Hepatocyte (in vitro differentiated cells): ENCODE results near the gene STARD10. TPM values are rescaled to one million over a fixed set of nuclear protein-coding genes. Genes with fewer than 3 reads are reported as not detected.
A peak's percentile ranks its signal among the peaks of the same experiment; 100 is the strongest.

Experiments used
- DNase-seq: peaks from one replicate; pipeline ENCODE4 v3.0.0-alpha.2; 2016; ENCODE audit warnings: low spot score
- H2AFZ ChIP-seq: fragments of 200-600 bp; sonication (generic); 2 replicates; pipeline ENCODE4 v1.6.0; 2016; ENCODE audit warnings: antibody characterized with exemption, mild to moderate bottlenecking
- H3K27ac ChIP-seq: fragments of 200-600 bp; sonication (generic); 2 replicates; pipeline ENCODE4 v1.5.1; 2016; ENCODE audit warnings: mild to moderate bottlenecking
- H3K27me3 ChIP-seq: fragments of 200-600 bp; sonication (generic); 2 replicates; pipeline ENCODE4 v1.6.1; 2016
- H3K36me3 ChIP-seq: fragments of 200-600 bp; sonication (generic); replicated peaks from 2 replicates; pipeline ENCODE4 v1.5.1; 2016; ENCODE audit warnings: low read depth; ENCODE audit not compliant: insufficient read depth
- H3K4me1 ChIP-seq: fragments of 200-600 bp; sonication (generic); 2 replicates; pipeline ENCODE4 v1.5.1; 2016; ENCODE audit warnings: mild to moderate bottlenecking, moderate library complexity; ENCODE audit not compliant: insufficient read depth
- H3K4me2 ChIP-seq: fragments of 200-600 bp; sonication (generic); 2 replicates; pipeline ENCODE4 v1.6.0; 2016
- H3K4me3 ChIP-seq: fragments of 200-600 bp; sonication (generic); 2 replicates; pipeline ENCODE4 v1.5.1; 2016; ENCODE audit warnings: mild to moderate bottlenecking
- H3K79me2 ChIP-seq: fragments of 200-600 bp; sonication (generic); 2 replicates; pipeline ENCODE4 v1.6.0; 2017; ENCODE audit warnings: mild to moderate bottlenecking
- H3K9me2 ChIP-seq: fragments of 200-600 bp; sonication (generic); replicated peaks from 2 replicates; pipeline ENCODE4 v1.6.0; 2017; ENCODE audit warnings: mild to moderate bottlenecking; ENCODE audit not compliant: insufficient read depth
- H3K9me3 ChIP-seq: fragments of 200-600 bp; sonication (generic); 2 replicates; pipeline ENCODE4 v1.5.1; 2016; ENCODE audit warnings: low read depth, mild to moderate bottlenecking
- H4K20me1 ChIP-seq: fragments of 200-600 bp; sonication (generic); 2 replicates; pipeline ENCODE4 v1.6.0; 2016; ENCODE audit warnings: mild to moderate bottlenecking; ENCODE audit not compliant: insufficient read depth, poor library complexity, severe bottlenecking
- EZH2 ChIP-seq: fragments of 200-600 bp; sonication (generic); IDR thresholded peaks from 2 replicates; pipeline ENCODE4 v1.6.1; 2016; ENCODE audit warnings: antibody characterized with exemption, mild to moderate bottlenecking, borderline replicate concordance
- EZH2phosphoT487 ChIP-seq: fragments of 200-600 bp; sonication (generic); IDR thresholded peaks from one replicate; pipeline ENCODE4 v1.6.1; 2018; ENCODE audit warnings: antibody characterized with exemption, mild to moderate bottlenecking, low read depth, moderate library complexity; ENCODE audit not compliant: unreplicated experiment, severe bottlenecking
- WGBS: methylation state at CpG from one replicate; pipeline ENCODE4 v1.1.6; 2016; ENCODE audit warnings: low lambda C conversion rate; ENCODE audit errors: missing lambda C conversion rate; 5-methylcytosine and 5-hydroxymethylcytosine counted together
- polyA plus RNA-seq: library from polyadenylated mRNA; unstranded; fragments of >200 nt; fragmentation: Nextera tagmentation; extraction: Ambion mirVana; gene quantifications from 2 replicates; pipeline ENCODE4 v1.2.1, GENCODE V29; 2016
- total RNA-seq: library from RNA; depleted of rRNA; stranded (reverse); fragments of >200 nt; gene quantifications from 2 replicates; pipeline ENCODE4 v1.2.3, GENCODE V29; 2014
- TF ChIP-seq, protein P1 (sequence below): fragments of 200-600 bp; sonication (generic); IDR thresholded peaks from 2 replicates; pipeline ENCODE4 v1.5.1; 2016; ENCODE audit warnings: antibody characterized with exemption, mild to moderate bottlenecking; ENCODE audit not compliant: poor library complexity

STARD10 gene
- total and polyA plus RNA-seq, 2 experiments from 2014 or later = 290 to 686 TPM

DNA sequence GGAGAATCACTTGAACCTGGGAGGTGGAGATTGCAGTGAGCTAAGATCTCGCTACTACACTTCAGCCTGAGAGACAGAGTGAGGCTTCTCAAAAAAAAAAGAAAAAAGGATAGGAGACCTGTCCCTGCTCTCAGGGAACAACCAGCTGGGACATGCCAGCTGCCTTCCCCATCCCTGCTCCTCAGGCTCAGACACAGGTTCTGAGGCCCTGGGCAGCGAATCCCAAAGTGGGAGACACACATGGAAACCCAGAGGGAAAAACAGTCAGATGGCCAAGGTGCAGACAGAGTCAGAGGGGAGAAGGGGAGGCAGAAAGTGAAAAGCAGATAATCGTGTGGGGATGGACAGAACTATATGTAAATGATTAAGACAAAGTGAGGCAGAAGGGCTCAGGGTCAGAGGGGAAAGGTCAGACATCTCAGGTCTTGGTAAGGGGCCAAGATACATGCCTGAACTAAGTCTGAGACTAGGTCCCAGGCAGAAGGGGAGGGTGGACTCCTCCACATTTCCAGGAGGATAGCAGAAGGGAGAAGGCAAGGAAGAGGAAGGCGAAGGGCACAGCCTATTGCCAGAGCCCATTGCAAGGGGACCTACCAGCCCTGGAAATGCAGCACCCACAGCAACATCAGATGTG is 14.2 kb downstream of the STARD10 start:
- TF ChIP-seq, protein P1, sequence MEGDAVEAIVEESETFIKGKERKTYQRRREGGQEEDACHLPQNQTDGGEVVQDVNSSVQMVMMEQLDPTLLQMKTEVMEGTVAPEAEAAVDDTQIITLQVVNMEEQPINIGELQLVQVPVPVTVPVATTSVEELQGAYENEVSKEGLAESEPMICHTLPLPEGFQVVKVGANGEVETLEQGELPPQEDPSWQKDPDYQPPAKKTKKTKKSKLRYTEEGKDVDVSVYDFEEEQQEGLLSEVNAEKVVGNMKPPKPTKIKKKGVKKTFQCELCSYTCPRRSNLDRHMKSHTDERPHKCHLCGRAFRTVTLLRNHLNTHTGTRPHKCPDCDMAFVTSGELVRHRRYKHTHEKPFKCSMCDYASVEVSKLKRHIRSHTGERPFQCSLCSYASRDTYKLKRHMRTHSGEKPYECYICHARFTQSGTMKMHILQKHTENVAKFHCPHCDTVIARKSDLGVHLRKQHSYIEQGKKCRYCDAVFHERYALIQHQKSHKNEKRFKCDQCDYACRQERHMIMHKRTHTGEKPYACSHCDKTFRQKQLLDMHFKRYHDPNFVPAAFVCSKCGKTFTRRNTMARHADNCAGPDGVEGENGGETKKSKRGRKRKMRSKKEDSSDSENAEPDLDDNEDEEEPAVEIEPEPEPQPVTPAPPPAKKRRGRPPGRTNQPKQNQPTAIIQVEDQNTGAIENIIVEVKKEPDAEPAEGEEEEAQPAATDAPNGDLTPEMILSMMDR = no peak
- TF ChIP-seq EZH2 (no peak), EZH2phosphoT487 (no peak)
- H3K4me3 ChIP-seq = peak overlapping the region; percentile 96
- H4K20me1 ChIP-seq = peaks cover 27% of the 10 kb centered on the region
- 72% methylated on average over 4 of the region's 4 CpGs for WGBS
- H3K9me3 ChIP-seq = no peaks in the 10 kb centered on the region
- H3K79me2 ChIP-seq = peaks cover 65% of the 10 kb centered on the region
- H3K9me2 ChIP-seq = no peaks in the 10 kb centered on the region
- no peak overlapping the region for H2AFZ ChIP-seq
- no peaks in the 10 kb centered on the region for H3K27me3 ChIP-seq
- H3K4me1 ChIP-seq = peaks cover 64% of the 10 kb centered on the region
- no peaks in the 10 kb centered on the region for H3K36me3 ChIP-seq
- peak overlapping the region; percentile 92 for H3K4me2 ChIP-seq
- DNase-seq = no peak
- H3K27ac ChIP-seq = peak overlapping the region; percentile 98

DNA sequence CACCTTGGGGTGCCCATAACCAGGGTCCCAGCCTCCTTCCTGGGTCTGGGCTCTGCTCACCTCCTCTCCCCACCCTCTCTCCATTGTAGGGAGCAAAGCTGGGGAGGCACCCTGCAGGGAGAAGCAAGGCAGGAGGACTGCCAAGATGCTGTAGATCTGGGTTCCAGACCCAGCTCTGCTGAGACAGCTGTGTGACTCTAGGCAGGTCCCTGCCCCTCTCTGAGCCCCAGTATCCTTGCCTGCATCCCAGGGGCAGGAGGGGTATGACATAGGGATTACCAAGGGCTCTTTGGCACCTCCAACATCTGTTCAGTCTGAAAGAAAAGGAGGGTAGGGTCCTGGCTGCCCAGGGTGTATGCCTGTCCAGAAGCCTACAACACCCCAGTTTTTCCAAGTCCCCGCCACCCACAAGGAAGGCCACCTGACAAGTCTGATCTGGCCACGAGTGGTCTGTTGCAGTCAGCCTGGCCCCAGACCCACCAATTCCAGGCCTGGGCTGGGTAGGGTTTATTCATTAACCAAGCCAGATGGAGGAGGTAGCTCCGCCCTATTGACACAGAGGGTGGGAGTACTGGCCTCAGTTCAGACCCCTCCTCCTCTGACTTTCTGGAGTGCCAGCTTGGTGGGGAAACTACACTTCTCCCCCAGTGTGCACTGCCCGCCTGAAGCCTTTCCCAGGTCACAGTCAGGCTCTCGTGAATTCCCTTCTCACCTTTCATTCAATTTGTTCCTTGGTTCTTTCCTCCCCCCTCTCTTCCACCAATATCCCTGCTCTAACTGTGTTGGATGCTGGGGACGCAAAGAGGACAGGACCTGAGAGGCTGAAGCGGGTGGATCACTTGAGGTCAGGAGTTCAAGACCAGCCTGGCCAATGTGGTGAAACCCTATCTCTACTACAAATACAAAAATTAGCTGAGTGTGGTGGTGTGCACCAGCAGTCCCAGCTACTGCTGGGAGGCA is 15.0 kb downstream of the STARD10 start:
- Histone ChIP-seq H3K27ac (peak overlapping the region; percentile 98), H3K4me2 (peak overlapping the region; percentile 92), H3K79me2 (peaks cover 72% of the 10 kb centered on the region), H3K36me3 (no peaks in the 10 kb centered on the region), H3K4me1 (peaks cover 65% of the 10 kb centered on the region), H2AFZ (no peak overlapping the region), H3K9me2 (no peaks in the 10 kb centered on the region), H3K9me3 (no peaks in the 10 kb centered on the region), H4K20me1 (peaks cover 35% of the 10 kb centered on the region), H3K27me3 (no peaks in the 10 kb centered on the region), H3K4me3 (no peak overlapping the region)
- 59% methylated on average over 7 of the region's 7 CpGs for WGBS
- TF ChIP-seq EZH2 = no peak
- TF ChIP-seq, protein P1 = no peak
- TF ChIP-seq EZH2phosphoT487 = no peak
- DNase-seq = peak; percentile 76

DNA sequence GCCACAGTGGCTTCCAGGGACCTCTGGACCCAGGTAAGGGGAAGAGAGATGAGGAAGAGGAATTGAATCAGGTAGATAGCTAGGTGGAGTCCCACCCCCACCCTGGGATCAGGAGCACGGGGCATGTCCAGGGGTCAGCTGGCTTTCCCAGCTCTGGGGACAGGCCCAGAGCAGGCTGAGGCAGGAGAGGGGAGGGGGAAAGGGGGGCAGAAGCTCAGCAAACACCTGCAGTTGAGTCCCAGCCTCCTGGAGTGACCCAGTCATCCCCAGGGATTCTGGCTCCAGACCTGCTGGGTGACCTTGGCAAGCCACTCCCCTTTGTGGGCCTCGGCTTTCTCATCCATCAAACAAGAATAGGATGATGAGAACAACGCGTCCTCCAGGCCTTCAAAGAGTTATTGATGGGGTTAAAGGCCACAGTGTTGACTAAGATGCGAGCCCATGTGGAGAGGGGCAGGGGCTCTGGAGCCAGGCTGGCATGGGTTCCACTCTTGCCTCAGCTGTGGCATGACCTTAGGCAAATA is 16.0 kb downstream of the STARD10 start:
- peaks cover 79% of the 10 kb centered on the region for H3K79me2 ChIP-seq
- TF ChIP-seq EZH2phosphoT487 (no peak), EZH2 (no peak)
- TF ChIP-seq, protein P1 = no peak
- no peak overlapping the region for H3K4me3 ChIP-seq
- H3K4me1 ChIP-seq = peaks cover 65% of the 10 kb centered on the region
- H4K20me1 ChIP-seq = peaks cover 43% of the 10 kb centered on the region
- WGBS = 45% methylated on average over 5 of the region's 5 CpGs
- peak overlapping the region; percentile 92 for H3K4me2 ChIP-seq
- DNase-seq = peak; percentile 55
- no peaks in the 10 kb centered on the region for H3K9me2 ChIP-seq
- H3K36me3 ChIP-seq = no peaks in the 10 kb centered on the region
- no peaks in the 10 kb centered on the region for H3K27me3 ChIP-seq
- no peak overlapping the region for H2AFZ ChIP-seq
- peak overlapping the region; percentile 87 for H3K27ac ChIP-seq
- H3K9me3 ChIP-seq = no peaks in the 10 kb centered on the region
